ENCODE data around the gene STK17A. TPM values are rescaled to one million over a fixed set of nuclear protein-coding genes. Genes with fewer than 3 reads are reported as not detected.

Gene STK17A
- total RNA-seq, 1 experiment from 2014 or later, result 9.8 TPM

GRCh38 chr7:43565786-43566185 lies 17.1 kb upstream of the STK17A start:
- H2BK12ac ChIP-seq (ENCODE audit: insufficient read length, low read depth, low read length), result no peak overlapping the region
- WGBS (ENCODE audit: extremely low coverage, insufficient read length, low lambda C conversion rate), result no CpG with 5 or more reads among the region's 6 CpGs
- no peak overlapping the region for H2AK5ac ChIP-seq (ENCODE audit: insufficient read length, low read length)
- no peak overlapping the region for H4K91ac ChIP-seq (ENCODE audit: insufficient read length, low read depth, low read length)
- no peak for TF ChIP-seq CTCF (conservative IDR thresholded peaks at IDR 0.05)
- Mint-ChIP-seq H3K4me3 (no peak overlapping the region), H3K9me3 (no peaks in the 10 kb centered on the region), H3K27me3 (ENCODE audit: low read depth) (no peaks in the 10 kb centered on the region), H3K36me3 (ENCODE audit: insufficient read depth in 1 of 3, low read depth in 3 of 3) (no peaks in the 10 kb centered on the region), H3K4me1 (peaks cover 2 to 5% of the 10 kb centered on the region in 2 experiments; a peak in 3 of 4 replicates), H3K27ac (no peak overlapping the region)
- no peak overlapping the region for H3K27ac ChIP-seq (ENCODE audit: insufficient read length, low read depth, low read length)
- H3K23me2 ChIP-seq (ENCODE audit: insufficient read length, low read depth, low read length, poor library complexity, severe bottlenecking), result no peaks in the 10 kb centered on the region
- no peak overlapping the region for H2BK120ac ChIP-seq (ENCODE audit: low read depth, low read length, poor library complexity, severe bottlenecking)
- H3K14ac ChIP-seq (ENCODE audit: insufficient read depth, low read length), result no peak overlapping the region
- H4K8ac ChIP-seq (replicated peaks; ENCODE audit: insufficient read length, low read depth, low read length), result no peak overlapping the region
- H2BK15ac ChIP-seq (ENCODE audit: low read depth, low read length), result no peak overlapping the region
- no peak overlapping the region for H2BK5ac ChIP-seq (ENCODE audit: insufficient read length, low read length)
- H2BK20ac ChIP-seq (ENCODE audit: low read depth, low read length, poor library complexity, severe bottlenecking), result no peak overlapping the region
- H3K23ac ChIP-seq (ENCODE audit: insufficient read length, low read depth, low read length), result no peak overlapping the region
- no peaks in the 10 kb centered on the region for H3K27me3 ChIP-seq (ENCODE audit: insufficient read depth, low read length)
- H3K4ac ChIP-seq (ENCODE audit: low read depth, low read length), result no peak overlapping the region
- no peak overlapping the region for H3K9ac ChIP-seq (ENCODE audit: extremely low read depth, insufficient read length, low read length)
- H3K4me2 ChIP-seq (ENCODE audit: insufficient read depth, insufficient read length, low read length), result no peak overlapping the region
- DNase-seq, result no peak
- H2AFZ ChIP-seq (ENCODE audit: low read length), result no peak overlapping the region
- H3T11ph ChIP-seq (ENCODE audit: low read length), result no peak overlapping the region
- no peak overlapping the region for H4K5ac ChIP-seq (ENCODE audit: insufficient read length, low read depth, low read length)
- H3K56ac ChIP-seq (ENCODE audit: insufficient read length, low read depth, low read length), result no peak overlapping the region
- no peaks in the 10 kb centered on the region for H3K9me3 ChIP-seq (ENCODE audit: control insufficient read depth, low read depth, low read length)
- H3K18ac ChIP-seq (ENCODE audit: insufficient read length, low read depth, low read length), result no peak overlapping the region
- H4K20me1 ChIP-seq (ENCODE audit: control insufficient read depth, insufficient read depth, insufficient read length), result no peaks in the 10 kb centered on the region
- no peaks in the 10 kb centered on the region; the same call in 1 of the 2 replicates for H3K4me1 ChIP-seq (ENCODE audit: insufficient read depth, low read length)
- no peaks in the 10 kb centered on the region for H3K79me2 ChIP-seq (ENCODE audit: insufficient read depth, low read length)
- no peaks in the 10 kb centered on the region for H3K79me1 ChIP-seq (ENCODE audit: insufficient read depth, low read depth, low read length, poor library complexity, severe bottlenecking)

All from H9 (cell line).